HEK293 (cell line): Measurements from ENCODE around the gene ARMC7.
A peak's percentile ranks its signal among the peaks of the same experiment; 100 is the strongest.
"Not testable (repeated sequence)": the region's sequence is repeated elsewhere in the genome, so short reads cannot be mapped to it uniquely, and the experiment has no call there.

Experiments
- CTCF ChIA-PET: fragments of 350-600 bp; formaldehyde crosslinking; extraction: SDS; loops from one replicate; lab custom pipeline; 2021; ENCODE audit warnings: antibody characterized with exemption; lab: Yijun Ruan, JAX
- POLR2A ChIA-PET: fragments of 300-600 bp; formaldehyde crosslinking; extraction: SDS; loops from one replicate; lab custom pipeline; 2020; ENCODE audit warnings: antibody characterized with exemption, inconsistent platforms; lab: Yijun Ruan, JAX
- H3K27ac ChIP-seq: fragments of 200-500 bp; sonication (Bioruptor generic); 2 replicates; pipeline ENCODE4 v1.5.1; 2014; ENCODE audit warnings: low read depth, low read length, control low read depth, inconsistent platforms; ENCODE audit errors: extremely low read depth
- H3K36me3 ChIP-seq, 2 experiments: fragments of 200-500 bp in 1 of 2; sonication (Bioruptor generic) in 1 of 2; 1 replicate in 1 of 2; 2 replicates in 1 of 2; pipeline ENCODE4 v1.5.1; 2014 to 2017; ENCODE audit warnings: inconsistent platforms in 2 of 2, low read length in 2 of 2; ENCODE audit not compliant: control insufficient read depth in 2 of 2, insufficient read depth in 1 of 2
- H3K4me1 ChIP-seq: fragments of 200-500 bp; sonication (Bioruptor generic); 2 replicates; pipeline ENCODE4 v1.5.1; 2014; ENCODE audit warnings: mild to moderate bottlenecking, low read length, inconsistent platforms; ENCODE audit not compliant: control insufficient read depth, insufficient read depth
- H3K4me3 ChIP-seq: 2 replicates; pipeline ENCODE4 v1.5.1; 2011; ENCODE audit warnings: low read depth, mild to moderate bottlenecking, control low read depth, low read length, moderate library complexity
- H3K9me3 ChIP-seq: fragments of 200-500 bp; sonication (Bioruptor generic); 2 replicates; pipeline ENCODE4 v1.5.1; 2014; ENCODE audit warnings: low read depth, low read length, inconsistent platforms; ENCODE audit not compliant: control insufficient read depth, insufficient read depth
- WT1 ChIP-seq: fragments of 450-650 bp; formaldehyde crosslinking; IDR thresholded peaks from 2 replicates; pipeline ENCODE4 v1.5.1; 2016; ENCODE audit warnings: missing biosample characterization, missing genetic modification characterization
- ZNF266 ChIP-seq: fragments of 450-650 bp; formaldehyde crosslinking; IDR thresholded peaks from 2 replicates; pipeline ENCODE4 v1.5.1; 2016; ENCODE audit warnings: missing biosample characterization, missing genetic modification characterization, low read depth
- ZNF335 ChIP-seq: fragments of 450-650 bp; formaldehyde crosslinking; conservative IDR thresholded peaks from 2 replicates; pipeline ENCODE4 v1.5.1; 2016; ENCODE audit warnings: missing biosample characterization, missing genetic modification characterization
- ZNF664 ChIP-seq: fragments of 450-650 bp; formaldehyde crosslinking; IDR thresholded peaks from 2 replicates; pipeline ENCODE4 v1.5.1; 2016; ENCODE audit warnings: missing biosample characterization, missing genetic modification characterization
- ZSCAN30 ChIP-seq: fragments of 450-650 bp; IDR thresholded peaks from 2 replicates; pipeline ENCODE4 v1.5.1; 2018; ENCODE audit warnings: missing biosample characterization, mild to moderate bottlenecking, missing genetic modification characterization, moderate library complexity
- TF ChIP-seq, protein P1 (sequence below): fragments of 450-650 bp; IDR thresholded peaks from 2 replicates; pipeline ENCODE4 v1.5.1; 2018; ENCODE audit warnings: missing biosample characterization, missing genetic modification characterization
- TF ChIP-seq, protein P2 (sequence below): fragments of 450-650 bp; formaldehyde crosslinking; IDR thresholded peaks from 2 replicates; pipeline ENCODE4 v1.5.1; 2016; ENCODE audit warnings: missing biosample characterization, missing genetic modification characterization
- TF ChIP-seq, protein P3 (sequence below): fragments of 450-650 bp; formaldehyde crosslinking; IDR thresholded peaks from 2 replicates; pipeline ENCODE4 v1.5.1; 2017; ENCODE audit warnings: missing biosample characterization, mild to moderate bottlenecking, missing genetic modification characterization, moderate library complexity

The ARMC7 gene

DNA sequence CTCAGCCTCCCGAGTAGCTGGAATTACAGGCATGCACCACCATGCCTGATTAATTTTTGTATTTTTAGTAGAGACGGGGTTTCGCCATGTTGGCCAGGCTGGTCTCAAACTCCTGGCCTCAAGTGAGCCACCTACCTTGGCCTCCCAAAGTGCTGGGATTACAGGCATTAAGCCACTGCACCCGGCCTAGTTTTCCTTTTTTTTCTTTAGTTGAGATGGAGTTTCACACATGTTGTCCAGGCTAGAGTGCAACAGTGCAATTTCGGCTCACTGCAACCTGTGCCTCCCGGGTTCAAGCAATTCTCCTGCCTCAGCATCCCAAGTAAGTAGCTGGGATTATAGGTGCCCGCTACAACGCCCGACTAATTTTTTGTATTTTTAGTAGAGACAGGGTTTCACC lies 28.0 kb downstream of the ARMC7 start:
- CTCF ChIA-PET: interaction anchor here (0.7 to 1.3 kb wide), 3 partner anchors 9 to 33 kb away, joined by 3 to 13 read pairs (median 6); no protein-coding TSS in a partner anchor
- TF ChIP-seq ZNF664 (tag by site-specific recombination) (peak; percentile 91), ZNF335 (tag by site-specific recombination) (peak; percentile 70)
- not testable (repeated sequence) for H3K4me1 ChIP-seq, H3K9me3 ChIP-seq, H3K27ac ChIP-seq, H3K4me3 ChIP-seq
- POLR2A ChIA-PET: interaction anchor here (0.6 to 1.3 kb wide), 3 partner anchors 17 to 386 kb away, joined by 3 to 4 read pairs (median 4); no protein-coding TSS in a partner anchor
- peaks cover 69 to 73% of the 10 kb centered on the region in 2 experiments for H3K36me3 ChIP-seq

DNA sequence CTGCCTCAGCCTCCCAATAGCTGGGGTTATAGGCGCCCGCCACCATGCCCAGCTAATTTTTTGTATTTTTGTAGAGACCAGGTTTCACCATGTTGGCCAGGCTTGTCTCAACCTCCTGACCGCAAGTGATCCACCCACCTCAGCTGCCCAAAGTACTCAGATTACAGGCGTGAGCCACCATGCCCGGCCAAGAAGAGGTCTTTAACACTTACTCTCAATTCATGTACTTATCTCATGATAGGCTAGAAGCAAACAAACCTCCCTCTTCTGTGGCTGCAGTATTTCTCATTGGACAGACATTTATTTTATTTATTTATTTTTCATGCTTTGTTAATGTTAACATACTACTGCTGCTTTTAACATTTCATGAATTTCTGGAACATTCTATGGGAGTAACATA lies 28.8 kb downstream of the ARMC7 start:
- CTCF ChIA-PET: interaction anchor here (0.6 to 1.1 kb wide), 2 partner anchors 24 to 283 kb away, joined by 4 to 5 read pairs; no protein-coding TSS in a partner anchor
- POLR2A ChIA-PET: interaction anchor here (0.7 to 0.9 kb wide), 2 partner anchors 10 to 16 kb away, joined by 3 to 8 read pairs; partner anchors contain the start of gene JPT1
- H3K4me3 ChIP-seq: no peak overlapping the region
- TF ChIP-seq, protein P1, sequence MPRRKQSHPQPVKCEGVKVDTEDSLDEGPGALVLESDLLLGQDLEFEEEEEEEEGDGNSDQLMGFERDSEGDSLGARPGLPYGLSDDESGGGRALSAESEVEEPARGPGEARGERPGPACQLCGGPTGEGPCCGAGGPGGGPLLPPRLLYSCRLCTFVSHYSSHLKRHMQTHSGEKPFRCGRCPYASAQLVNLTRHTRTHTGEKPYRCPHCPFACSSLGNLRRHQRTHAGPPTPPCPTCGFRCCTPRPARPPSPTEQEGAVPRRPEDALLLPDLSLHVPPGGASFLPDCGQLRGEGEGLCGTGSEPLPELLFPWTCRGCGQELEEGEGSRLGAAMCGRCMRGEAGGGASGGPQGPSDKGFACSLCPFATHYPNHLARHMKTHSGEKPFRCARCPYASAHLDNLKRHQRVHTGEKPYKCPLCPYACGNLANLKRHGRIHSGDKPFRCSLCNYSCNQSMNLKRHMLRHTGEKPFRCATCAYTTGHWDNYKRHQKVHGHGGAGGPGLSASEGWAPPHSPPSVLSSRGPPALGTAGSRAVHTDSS (tag by site-specific recombination): no peak
- TF ChIP-seq WT1 (tag by site-specific recombination): peak; percentile 91
- TF ChIP-seq, all 188 proteins: peak for 1
- Histone ChIP-seq H3K36me3 (peaks cover 77 to 81% of the 10 kb centered on the region in 2 experiments), H3K27ac (no peak overlapping the region), H3K9me3 (no peaks in the 10 kb centered on the region), H3K4me1 (no peaks in the 10 kb centered on the region)

DNA sequence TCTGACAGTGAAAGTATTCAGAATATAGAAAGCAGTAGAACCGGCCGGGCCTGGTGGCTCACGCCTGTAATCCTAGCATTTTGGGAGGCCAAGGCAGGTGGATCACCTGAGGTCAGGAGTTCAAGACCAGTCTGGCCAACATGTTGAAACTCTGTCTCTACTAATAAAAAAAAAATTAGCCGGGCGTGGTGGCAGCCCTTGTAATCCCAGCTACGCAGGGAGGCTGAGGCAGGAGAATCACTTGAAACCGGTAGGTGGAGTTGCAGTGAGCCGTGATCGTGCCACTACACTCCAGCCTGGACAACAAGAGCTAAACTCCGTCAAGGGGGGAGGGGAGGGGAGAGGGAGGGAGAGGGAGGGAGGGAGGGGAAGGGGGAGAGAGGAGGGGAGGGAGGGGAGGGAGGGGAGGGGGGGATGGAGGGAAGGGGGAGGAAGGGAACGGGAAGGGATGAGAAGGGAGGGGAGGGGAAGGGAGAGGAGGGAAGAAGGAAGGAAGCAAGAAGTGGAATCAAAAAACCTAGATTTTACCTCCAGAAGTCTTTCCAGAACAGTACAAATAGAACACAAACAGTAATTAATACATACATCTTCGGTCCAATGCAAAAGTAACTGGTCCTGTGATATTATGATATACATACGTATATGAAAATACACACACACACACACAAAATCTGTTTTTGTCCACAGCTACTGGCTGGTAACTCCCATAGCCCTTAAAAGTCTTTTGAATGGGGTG lies 32.6 kb downstream of the ARMC7 start:
- ChIA-PET CTCF (interaction anchor here (0.6 to 1.5 kb wide), 4 partner anchors 11 to 98 kb away, joined by 3 to 5 read pairs (median 4); partner anchors contain the start of gene NT5C), POLR2A (interaction anchor here (0.6 to 1.7 kb wide), 5 partner anchors 11 to 108 kb away, joined by 3 to 4 read pairs (median 3); no protein-coding TSS in a partner anchor)
- H3K27ac ChIP-seq: no peak overlapping the region
- H3K9me3 ChIP-seq: no peaks in the 10 kb centered on the region
- H3K4me1 ChIP-seq: no peaks in the 10 kb centered on the region
- no peak for TF ChIP-seq ZSCAN30 (tag by site-specific recombination)
- TF ChIP-seq, protein P2, sequence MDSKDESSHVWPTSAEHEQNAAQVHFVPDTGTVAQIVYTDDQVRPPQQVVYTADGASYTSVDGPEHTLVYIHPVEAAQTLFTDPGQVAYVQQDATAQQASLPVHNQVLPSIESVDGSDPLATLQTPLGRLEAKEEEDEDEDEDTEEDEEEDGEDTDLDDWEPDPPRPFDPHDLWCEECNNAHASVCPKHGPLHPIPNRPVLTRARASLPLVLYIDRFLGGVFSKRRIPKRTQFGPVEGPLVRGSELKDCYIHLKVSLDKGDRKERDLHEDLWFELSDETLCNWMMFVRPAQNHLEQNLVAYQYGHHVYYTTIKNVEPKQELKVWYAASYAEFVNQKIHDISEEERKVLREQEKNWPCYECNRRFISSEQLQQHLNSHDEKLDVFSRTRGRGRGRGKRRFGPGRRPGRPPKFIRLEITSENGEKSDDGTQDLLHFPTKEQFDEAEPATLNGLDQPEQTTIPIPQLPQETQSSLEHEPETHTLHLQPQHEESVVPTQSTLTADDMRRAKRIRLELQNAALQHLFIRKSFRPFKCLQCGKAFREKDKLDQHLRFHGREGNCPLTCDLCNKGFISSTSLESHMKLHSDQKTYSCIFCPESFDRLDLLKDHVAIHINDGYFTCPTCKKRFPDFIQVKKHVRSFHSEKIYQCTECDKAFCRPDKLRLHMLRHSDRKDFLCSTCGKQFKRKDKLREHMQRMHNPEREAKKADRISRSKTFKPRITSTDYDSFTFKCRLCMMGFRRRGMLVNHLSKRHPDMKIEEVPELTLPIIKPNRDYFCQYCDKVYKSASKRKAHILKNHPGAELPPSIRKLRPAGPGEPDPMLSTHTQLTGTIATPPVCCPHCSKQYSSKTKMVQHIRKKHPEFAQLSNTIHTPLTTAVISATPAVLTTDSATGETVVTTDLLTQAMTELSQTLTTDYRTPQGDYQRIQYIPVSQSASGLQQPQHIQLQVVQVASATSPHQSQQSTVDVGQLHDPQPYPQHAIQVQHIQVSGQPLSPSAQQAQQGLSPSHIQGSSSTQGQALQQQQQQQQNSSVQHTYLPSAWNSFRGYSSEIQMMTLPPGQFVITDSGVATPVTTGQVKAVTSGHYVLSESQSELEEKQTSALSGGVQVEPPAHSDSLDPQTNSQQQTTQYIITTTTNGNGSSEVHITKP: no peak
- no peak for TF ChIP-seq ZNF266 (tag by site-specific recombination)
- TF ChIP-seq, protein P3, sequence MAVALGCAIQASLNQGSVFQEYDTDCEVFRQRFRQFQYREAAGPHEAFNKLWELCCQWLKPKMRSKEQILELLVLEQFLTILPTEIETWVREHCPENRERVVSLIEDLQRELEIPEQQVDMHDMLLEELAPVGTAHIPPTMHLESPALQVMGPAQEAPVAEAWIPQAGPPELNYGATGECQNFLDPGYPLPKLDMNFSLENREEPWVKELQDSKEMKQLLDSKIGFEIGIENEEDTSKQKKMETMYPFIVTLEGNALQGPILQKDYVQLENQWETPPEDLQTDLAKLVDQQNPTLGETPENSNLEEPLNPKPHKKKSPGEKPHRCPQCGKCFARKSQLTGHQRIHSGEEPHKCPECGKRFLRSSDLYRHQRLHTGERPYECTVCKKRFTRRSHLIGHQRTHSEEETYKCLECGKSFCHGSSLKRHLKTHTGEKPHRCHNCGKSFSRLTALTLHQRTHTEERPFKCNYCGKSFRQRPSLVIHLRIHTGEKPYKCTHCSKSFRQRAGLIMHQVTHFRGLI: no peak
- TF ChIP-seq, all 188 proteins: peak for 0
- peaks cover 93 to 95% of the 10 kb centered on the region in 2 experiments for H3K36me3 ChIP-seq
- no peak overlapping the region for H3K4me3 ChIP-seq
